Parathyroid adenoma (tissue), 2 donors: ENCODE results near the gene GPC5.

Source experiments
- H2AFZ ChIP-seq: fragments of 300-600 bp; sonication (generic); one replicate; pipeline ENCODE4 v1.7.0; 2017; ENCODE audit warnings: antibody characterized with exemption, mild to moderate bottlenecking
- H3K27ac ChIP-seq: fragments of 300-600 bp; sonication (generic); one replicate; pipeline ENCODE4 v1.7.0; 2017
- H3K27me3 ChIP-seq: fragments of 300-600 bp; sonication (generic); one replicate; pipeline ENCODE4 v1.7.0; 2017; ENCODE audit warnings: low read length; ENCODE audit not compliant: control insufficient read depth, insufficient read depth
- H3K36me3 ChIP-seq: fragments of 300-600 bp; sonication (generic); one replicate; pipeline ENCODE4 v1.7.0; 2017; ENCODE audit warnings: low read length; ENCODE audit not compliant: control insufficient read depth, insufficient read depth
- H3K4me1 ChIP-seq: fragments of 300-600 bp; sonication (generic); one replicate; pipeline ENCODE4 v1.7.0; 2017; ENCODE audit warnings: control low read depth
- H3K4me2 ChIP-seq: fragments of 300-600 bp; sonication (generic); one replicate; pipeline ENCODE4 v1.7.0; 2017; ENCODE audit warnings: low read length
- H3K4me3 ChIP-seq: fragments of 300-600 bp; sonication (generic); one replicate; pipeline ENCODE4 v1.7.0; 2017; ENCODE audit warnings: low read depth, low read length
- H3K79me2 ChIP-seq: fragments of 300-600 bp; sonication (generic); one replicate; pipeline ENCODE4 v1.7.0; 2017; ENCODE audit warnings: control low read depth
- H3K9ac ChIP-seq: fragments of 300-600 bp; sonication (generic); one replicate; pipeline ENCODE4 v1.7.0; 2017; ENCODE audit warnings: mild to moderate bottlenecking
- H3K9me3 ChIP-seq: fragments of 300-600 bp; sonication (generic); one replicate; pipeline ENCODE4 v1.7.0; 2017; ENCODE audit warnings: low read length; ENCODE audit not compliant: control insufficient read depth
- TF ChIP-seq, protein P1 (sequence below): fragments of 300-600 bp; sonication (generic); IDR thresholded peaks from one replicate; pipeline ENCODE4 v1.7.0; 2017; ENCODE audit warnings: antibody characterized with exemption, mild to moderate bottlenecking
- donor health status: primary hyperparathyroidism.

The GPC5 gene

DNA sequence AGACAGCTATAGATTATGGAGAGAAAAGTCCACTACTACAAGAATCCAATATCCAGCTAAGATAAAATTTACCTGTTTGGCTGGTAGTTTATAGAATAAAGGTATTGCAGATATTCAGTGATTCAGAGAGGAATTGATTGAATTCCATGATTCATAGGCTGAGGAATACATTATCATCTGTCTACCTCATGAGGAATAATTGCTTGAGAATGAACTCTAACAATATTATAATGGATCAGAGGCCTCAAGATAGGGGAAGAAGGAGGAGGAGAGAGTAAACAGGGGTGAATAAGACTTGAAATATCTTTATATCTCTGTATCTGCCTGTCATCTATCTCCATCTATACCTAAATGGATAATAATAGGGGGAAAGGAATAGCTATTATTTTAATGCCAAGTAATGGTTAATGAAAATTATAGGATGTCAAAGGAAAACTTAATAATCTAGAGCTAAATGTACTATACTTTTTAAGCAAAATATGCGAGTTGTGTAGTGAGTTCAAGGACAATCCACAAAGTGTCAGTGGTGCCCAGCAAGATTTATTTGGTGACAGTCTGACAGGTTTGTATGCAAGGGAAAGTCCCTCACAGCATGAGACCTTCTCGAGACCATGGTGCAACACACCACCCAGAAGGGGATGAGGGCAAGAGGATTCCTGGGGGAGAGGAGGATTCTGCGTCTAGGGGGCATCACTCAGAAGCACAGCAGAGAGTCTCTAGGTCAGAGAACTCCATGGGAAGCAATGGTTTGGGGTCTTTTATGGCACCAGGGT is 224.5 kb downstream of the GPC5 start:
- H3K4me3 ChIP-seq, result no peak overlapping the region
- no peaks in the 10 kb centered on the region for H3K4me1 ChIP-seq
- no peak overlapping the region for H3K9ac ChIP-seq
- no peak overlapping the region for H3K27ac ChIP-seq
- TF ChIP-seq, protein P1, sequence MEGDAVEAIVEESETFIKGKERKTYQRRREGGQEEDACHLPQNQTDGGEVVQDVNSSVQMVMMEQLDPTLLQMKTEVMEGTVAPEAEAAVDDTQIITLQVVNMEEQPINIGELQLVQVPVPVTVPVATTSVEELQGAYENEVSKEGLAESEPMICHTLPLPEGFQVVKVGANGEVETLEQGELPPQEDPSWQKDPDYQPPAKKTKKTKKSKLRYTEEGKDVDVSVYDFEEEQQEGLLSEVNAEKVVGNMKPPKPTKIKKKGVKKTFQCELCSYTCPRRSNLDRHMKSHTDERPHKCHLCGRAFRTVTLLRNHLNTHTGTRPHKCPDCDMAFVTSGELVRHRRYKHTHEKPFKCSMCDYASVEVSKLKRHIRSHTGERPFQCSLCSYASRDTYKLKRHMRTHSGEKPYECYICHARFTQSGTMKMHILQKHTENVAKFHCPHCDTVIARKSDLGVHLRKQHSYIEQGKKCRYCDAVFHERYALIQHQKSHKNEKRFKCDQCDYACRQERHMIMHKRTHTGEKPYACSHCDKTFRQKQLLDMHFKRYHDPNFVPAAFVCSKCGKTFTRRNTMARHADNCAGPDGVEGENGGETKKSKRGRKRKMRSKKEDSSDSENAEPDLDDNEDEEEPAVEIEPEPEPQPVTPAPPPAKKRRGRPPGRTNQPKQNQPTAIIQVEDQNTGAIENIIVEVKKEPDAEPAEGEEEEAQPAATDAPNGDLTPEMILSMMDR, result no peak
- no peak overlapping the region for H3K4me2 ChIP-seq
- H3K9me3 ChIP-seq, result no peaks in the 10 kb centered on the region
- H2AFZ ChIP-seq, result no peak overlapping the region
- no peaks in the 10 kb centered on the region for H3K27me3 ChIP-seq
- H3K79me2 ChIP-seq, result no peaks in the 10 kb centered on the region
- H3K36me3 ChIP-seq, result no peaks in the 10 kb centered on the region

DNA sequence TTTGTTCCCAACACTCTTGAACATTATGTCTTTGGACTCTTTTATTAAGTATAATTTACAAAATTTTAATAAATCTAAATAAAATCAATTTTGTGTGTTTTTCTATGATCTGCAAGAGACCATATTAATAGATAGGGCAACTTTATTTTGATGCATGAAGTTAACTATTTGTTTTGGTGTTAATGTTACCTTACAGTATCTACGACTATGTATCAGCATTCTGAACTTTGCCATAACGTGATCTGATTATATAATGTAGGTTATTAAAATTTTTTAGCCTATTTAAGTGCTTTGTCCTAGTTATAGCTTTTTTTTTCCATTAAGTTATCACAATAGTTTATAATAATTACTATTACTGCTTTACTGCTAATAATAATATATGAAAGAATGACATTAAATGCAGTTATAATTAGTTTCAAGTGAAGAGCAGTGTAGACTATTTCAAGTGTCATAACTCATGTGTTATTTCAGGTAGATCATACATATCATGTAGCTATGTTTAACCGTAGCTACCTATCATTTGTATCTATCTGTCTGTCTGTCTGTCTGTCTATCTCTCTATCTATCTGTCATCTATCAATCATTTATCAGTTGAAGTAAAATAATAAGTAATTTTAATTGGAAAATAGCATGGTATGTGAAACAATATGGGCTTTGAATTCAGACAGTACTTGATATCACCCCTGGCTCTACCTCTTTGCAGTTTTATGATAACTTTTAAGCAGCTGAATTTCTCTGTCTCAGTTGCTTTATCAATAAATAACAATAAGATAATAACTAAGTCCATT is 229.7 kb downstream of the GPC5 start:
- Histone ChIP-seq H3K9me3 (no peaks in the 10 kb centered on the region), H3K27me3 (no peaks in the 10 kb centered on the region), H3K36me3 (no peaks in the 10 kb centered on the region), H3K27ac (no peak overlapping the region), H3K4me1 (no peaks in the 10 kb centered on the region), H2AFZ (no peak overlapping the region), H3K79me2 (no peaks in the 10 kb centered on the region), H3K4me3 (no peak overlapping the region), H3K9ac (no peak overlapping the region), H3K4me2 (no peak overlapping the region)
- TF ChIP-seq, protein P1, result no peak

DNA sequence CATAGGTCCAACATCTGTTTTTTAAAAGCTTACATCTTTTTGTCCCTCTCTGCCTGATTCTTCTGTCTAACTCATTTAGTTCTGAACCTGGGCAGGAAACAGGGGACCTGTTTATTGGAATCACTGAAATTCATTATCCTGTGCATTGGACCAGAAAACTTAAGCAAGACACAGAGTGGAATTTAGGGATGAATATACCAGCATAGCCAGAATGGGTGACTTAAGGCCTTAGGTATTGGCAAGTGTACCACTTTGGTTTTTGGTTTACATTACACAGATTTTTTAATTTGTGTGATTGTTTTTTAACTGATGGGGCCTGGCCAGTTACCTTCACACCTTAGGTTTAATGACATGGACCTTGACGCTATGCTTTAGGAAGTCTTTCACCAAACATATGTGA is 232.5 kb downstream of the GPC5 start:
- Histone ChIP-seq H3K4me1 (no peaks in the 10 kb centered on the region), H3K4me3 (no peak overlapping the region), H3K79me2 (no peaks in the 10 kb centered on the region), H3K36me3 (no peaks in the 10 kb centered on the region), H3K9ac (no peak overlapping the region), H3K9me3 (no peaks in the 10 kb centered on the region), H2AFZ (no peak overlapping the region), H3K4me2 (no peak overlapping the region), H3K27me3 (no peaks in the 10 kb centered on the region), H3K27ac (no peak overlapping the region)
- TF ChIP-seq, protein P1, result no peak

DNA sequence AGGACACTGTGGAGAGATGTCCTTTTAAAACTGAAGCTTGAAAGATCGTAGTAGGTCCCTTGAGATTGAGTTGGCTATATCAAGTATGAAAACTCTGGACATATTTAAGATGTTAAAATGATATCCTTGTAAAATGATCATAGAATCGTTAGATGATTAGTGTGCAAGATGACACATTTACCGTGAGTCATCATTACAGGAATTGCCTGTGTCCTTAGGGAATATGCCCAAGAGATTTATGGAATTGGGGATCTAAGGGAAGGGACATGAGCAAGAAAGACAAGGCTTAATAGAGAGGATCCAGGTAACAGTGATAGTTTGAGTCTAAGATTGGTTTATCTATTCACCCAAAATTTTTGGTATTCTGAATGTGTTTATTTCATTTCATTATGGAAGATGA is 233.7 kb downstream of the GPC5 start:
- H3K4me1 ChIP-seq, result no peaks in the 10 kb centered on the region
- TF ChIP-seq, protein P1, result no peak
- no peak overlapping the region for H3K4me3 ChIP-seq
- no peaks in the 10 kb centered on the region for H3K79me2 ChIP-seq
- no peak overlapping the region for H3K9ac ChIP-seq
- H3K27me3 ChIP-seq, result no peaks in the 10 kb centered on the region
- H3K9me3 ChIP-seq, result no peaks in the 10 kb centered on the region
- no peaks in the 10 kb centered on the region for H3K36me3 ChIP-seq
- no peak overlapping the region for H2AFZ ChIP-seq
- no peak overlapping the region for H3K27ac ChIP-seq
- H3K4me2 ChIP-seq, result no peak overlapping the region
